Fibroblast of lung (primary cell): ENCODE data around the gene RNF175. TPM values are rescaled to one million over a fixed set of nuclear protein-coding genes. Genes with fewer than 3 reads are reported as not detected.

ENCODE experiments used
- DNase-seq, 2 donors: peaks; one replicate each; pipeline versions ENCODE4 v3.0.0 to v3.0.0-alpha.2; 2010; ENCODE audit warnings: low read depth in 2 of 2
- H2AFZ ChIP-seq: 2 replicates; pipeline ENCODE4 v1.5.1; 2012; ENCODE audit warnings: low read length, control low read depth, inconsistent platforms
- H3K27ac ChIP-seq: 2 replicates; pipeline ENCODE4 v1.5.1; 2011; ENCODE audit warnings: low read length, control low read depth; ENCODE audit not compliant: insufficient read depth
- H3K27me3 ChIP-seq: 2 replicates; pipeline ENCODE4 v1.5.1; 2011; ENCODE audit warnings: mild to moderate bottlenecking, low read length; ENCODE audit not compliant: control insufficient read depth, insufficient read depth
- H3K36me3 ChIP-seq: 2 replicates; pipeline ENCODE4 v1.5.1; 2011; ENCODE audit warnings: low read length; ENCODE audit not compliant: control insufficient read depth, insufficient read depth
- H3K4me1 ChIP-seq: 2 replicates; pipeline ENCODE4 v1.5.1; 2011; ENCODE audit warnings: low read length; ENCODE audit not compliant: control insufficient read depth, insufficient read depth; ENCODE audit errors: extremely low read depth
- H3K4me2 ChIP-seq: 2 replicates; pipeline ENCODE4 v1.5.1; 2011; ENCODE audit warnings: low read length, control low read depth; ENCODE audit not compliant: insufficient read depth; ENCODE audit errors: extremely low read depth
- H3K4me3 ChIP-seq, 4 experiments: fragments of 200-600 bp in 1 of 4; sonication (generic) in 1 of 4; replicated peaks in 1 of 4; 2 replicates each; pipeline ENCODE4 v1.5.1; 2011 to 2016; ENCODE audit warnings: low read length in 4 of 4, low read depth in 3 of 4, mild to moderate bottlenecking in 3 of 4, control low read depth in 2 of 4, inconsistent platforms in 1 of 4, mixed read lengths in 1 of 4; ENCODE audit not compliant: insufficient read depth in 1 of 4; ENCODE audit errors: control extremely low read depth in 1 of 4
- H3K79me2 ChIP-seq: 2 replicates; pipeline ENCODE4 v1.5.1; 2012; ENCODE audit warnings: mild to moderate bottlenecking, low read length, inconsistent platforms; ENCODE audit not compliant: control insufficient read depth, insufficient read depth
- H3K9ac ChIP-seq: 2 replicates; pipeline ENCODE4 v1.5.1; 2011; ENCODE audit warnings: mild to moderate bottlenecking, low read length, control low read depth; ENCODE audit not compliant: insufficient read depth
- H3K9me3 ChIP-seq: 2 replicates; pipeline ENCODE4 v1.5.1; 2012; ENCODE audit warnings: low read depth, low read length; ENCODE audit not compliant: control insufficient read depth, insufficient read depth
- H4K20me1 ChIP-seq: 2 replicates; pipeline ENCODE4 v1.5.1; 2011; ENCODE audit warnings: low read length; ENCODE audit not compliant: control insufficient read depth, insufficient read depth; ENCODE audit errors: extremely low read depth
- EZH2 ChIP-seq: IDR thresholded peaks from 2 replicates; pipeline ENCODE4 v1.5.1; 2012; ENCODE audit warnings: low read length, control low read depth, mild to moderate bottlenecking; ENCODE audit errors: missing control alignments
- polyA plus RNA-seq, 2 donors: library from polyadenylated mRNA; depleted of rRNA in 1 of 2; stranded (reverse) in 1 of 2; unstranded in 1 of 2; fragments of >200 nt; gene quantifications; 2 replicates each; pipeline ENCODE4 v1.2.1, GENCODE V29; 2011 to 2012; ENCODE audit warnings: missing spikeins in 1 of 2
- total RNA-seq: library from RNA; depleted of rRNA; stranded (reverse); fragments of >200 nt; gene quantifications from 2 replicates; pipeline ENCODE4 v1.2.1, GENCODE V29; 2014
- TF ChIP-seq, protein P1 (sequence below), 2 donors: IDR thresholded peaks in 1 of 2; conservative IDR thresholded peaks in 1 of 2; 1 replicate in 1 of 2; 2 replicates in 1 of 2; pipeline ENCODE4 v1.5.1; 2011 to 2012; ENCODE audit warnings: low read length in 2 of 2, control low read depth in 1 of 2, inconsistent platforms in 1 of 2, low read depth in 1 of 2, mild to moderate bottlenecking in 1 of 2

RNF175 gene
- total and polyA plus RNA-seq, 2 donors (not counting 1 experiment from before 2014, with no cell fraction given), result not detected

DNA sequence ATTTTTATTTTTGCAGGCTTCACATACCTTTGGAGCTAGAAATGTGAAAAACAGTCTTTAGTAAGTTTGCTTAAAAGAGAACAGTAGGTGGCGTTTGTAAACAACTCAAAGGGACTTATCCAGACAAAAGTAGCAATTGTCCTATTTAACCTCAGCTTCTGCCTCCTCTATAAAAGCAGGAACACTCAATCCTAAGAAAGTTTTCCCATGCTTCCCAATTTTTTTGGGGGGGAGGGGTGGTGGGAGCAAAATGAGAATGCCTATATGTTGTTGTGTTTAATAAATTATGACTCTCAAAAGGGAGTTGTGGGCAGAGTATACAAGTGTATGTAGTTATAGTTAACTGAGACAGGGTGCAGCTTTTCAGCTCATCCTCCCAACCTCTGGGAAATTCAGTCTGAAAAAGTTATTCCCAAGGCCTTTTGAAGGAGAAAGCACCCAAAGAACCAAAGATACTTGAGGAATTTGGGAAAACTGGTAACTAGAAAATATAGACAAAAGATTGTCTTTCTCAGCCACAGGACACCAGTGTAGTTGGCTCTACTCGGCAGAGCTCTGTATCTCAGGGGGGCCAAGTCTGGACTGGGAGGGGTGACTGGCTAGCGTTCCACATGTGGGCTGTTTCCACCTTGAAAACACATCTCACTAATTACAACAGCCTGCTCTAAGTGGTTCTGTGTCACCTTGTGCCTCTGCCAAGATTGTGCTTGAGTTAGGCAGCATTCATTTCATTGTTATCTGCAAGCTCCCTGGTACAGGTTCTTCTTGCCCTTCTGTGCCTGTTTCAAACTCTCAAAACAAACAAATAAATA lies 26.3 kb upstream of the RNF175 start:
- Histone ChIP-seq H3K27ac (no peak overlapping the region), H3K79me2 (no peaks in the 10 kb centered on the region), H4K20me1 (no peaks in the 10 kb centered on the region), H3K4me1 (no peaks in the 10 kb centered on the region), H3K9ac (no peak overlapping the region), H3K27me3 (peaks cover 33% of the 10 kb centered on the region), H3K4me3 (no peak overlapping the region), H3K4me2 (no peak overlapping the region), H2AFZ (no peak overlapping the region), H3K9me3 (no peaks in the 10 kb centered on the region), H3K36me3 (no peaks in the 10 kb centered on the region)
- DNase-seq, result peak; percentile 23 to 55
- no peak for TF ChIP-seq EZH2
- TF ChIP-seq, protein P1, sequence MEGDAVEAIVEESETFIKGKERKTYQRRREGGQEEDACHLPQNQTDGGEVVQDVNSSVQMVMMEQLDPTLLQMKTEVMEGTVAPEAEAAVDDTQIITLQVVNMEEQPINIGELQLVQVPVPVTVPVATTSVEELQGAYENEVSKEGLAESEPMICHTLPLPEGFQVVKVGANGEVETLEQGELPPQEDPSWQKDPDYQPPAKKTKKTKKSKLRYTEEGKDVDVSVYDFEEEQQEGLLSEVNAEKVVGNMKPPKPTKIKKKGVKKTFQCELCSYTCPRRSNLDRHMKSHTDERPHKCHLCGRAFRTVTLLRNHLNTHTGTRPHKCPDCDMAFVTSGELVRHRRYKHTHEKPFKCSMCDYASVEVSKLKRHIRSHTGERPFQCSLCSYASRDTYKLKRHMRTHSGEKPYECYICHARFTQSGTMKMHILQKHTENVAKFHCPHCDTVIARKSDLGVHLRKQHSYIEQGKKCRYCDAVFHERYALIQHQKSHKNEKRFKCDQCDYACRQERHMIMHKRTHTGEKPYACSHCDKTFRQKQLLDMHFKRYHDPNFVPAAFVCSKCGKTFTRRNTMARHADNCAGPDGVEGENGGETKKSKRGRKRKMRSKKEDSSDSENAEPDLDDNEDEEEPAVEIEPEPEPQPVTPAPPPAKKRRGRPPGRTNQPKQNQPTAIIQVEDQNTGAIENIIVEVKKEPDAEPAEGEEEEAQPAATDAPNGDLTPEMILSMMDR (conservative IDR thresholded peaks at IDR 0.05 in 1 of 2, IDR thresholded peaks at IDR 0.05 in 1 of 2; ENCODE audit: low read depth in 1 of 2, low read length in 2 of 2), result peak; percentile 24 to 49

DNA sequence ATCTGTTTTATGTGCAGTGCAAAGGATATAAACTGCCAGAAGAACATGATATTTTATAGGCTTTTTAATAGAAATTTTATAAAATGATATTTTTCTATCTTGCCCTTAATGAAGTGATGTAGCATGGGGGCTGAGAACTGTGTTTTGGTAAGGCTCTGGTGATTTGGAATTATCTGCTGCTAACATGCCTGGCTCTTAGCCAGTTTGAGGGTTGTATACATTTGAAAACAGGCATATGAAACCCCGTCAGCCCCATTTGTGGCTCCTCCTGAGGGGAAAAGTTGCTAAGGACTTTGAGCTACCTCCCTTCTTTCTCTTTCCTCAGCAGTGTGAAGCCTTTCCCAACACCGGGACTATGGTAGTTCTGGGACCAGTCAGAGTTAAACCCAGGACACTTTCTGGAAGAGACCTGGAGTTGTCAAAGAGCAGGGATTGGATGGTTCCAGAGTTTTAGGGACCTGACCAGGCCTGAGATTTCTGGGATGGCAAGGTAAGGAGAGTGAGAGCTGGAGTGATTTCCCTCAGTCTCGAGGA lies 24.4 kb upstream of the RNF175 start:
- DNase-seq, result no peak
- Histone ChIP-seq H3K27me3 (peaks cover 25% of the 10 kb centered on the region), H3K27ac (no peak overlapping the region), H3K36me3 (no peaks in the 10 kb centered on the region), H3K79me2 (no peaks in the 10 kb centered on the region), H3K9me3 (no peaks in the 10 kb centered on the region), H3K4me1 (no peaks in the 10 kb centered on the region), H2AFZ (no peak overlapping the region), H4K20me1 (no peaks in the 10 kb centered on the region), H3K4me3 (no peak overlapping the region), H3K4me2 (no peak overlapping the region), H3K9ac (no peak overlapping the region)
- TF ChIP-seq, protein P1 (conservative IDR thresholded peaks at IDR 0.05 in 1 of 2, IDR thresholded peaks at IDR 0.05 in 1 of 2; ENCODE audit: low read depth in 1 of 2, low read length in 2 of 2), result no peak
- no peak for TF ChIP-seq EZH2

DNA sequence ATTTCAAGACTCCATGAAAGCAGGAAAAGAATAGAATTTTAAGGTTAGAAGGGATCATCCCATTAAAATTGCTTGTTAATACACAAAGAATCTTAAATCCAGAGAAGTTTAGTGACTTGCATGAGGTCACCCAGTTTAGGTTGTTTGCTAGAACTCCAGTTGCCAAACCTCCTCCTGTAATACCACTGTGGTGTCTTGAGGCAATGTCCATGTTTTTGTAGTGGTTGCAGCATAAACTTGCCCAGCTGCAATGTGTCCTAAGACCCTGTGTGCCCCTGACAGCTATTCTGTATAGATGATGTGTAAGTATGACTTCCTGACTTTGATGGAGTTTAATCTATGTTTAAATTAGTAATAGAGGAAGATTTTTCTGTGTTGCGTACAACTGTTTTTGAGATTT lies 22.8 kb upstream of the RNF175 start:
- TF ChIP-seq, protein P1 (conservative IDR thresholded peaks at IDR 0.05 in 1 of 2, IDR thresholded peaks at IDR 0.05 in 1 of 2; ENCODE audit: low read depth in 1 of 2, low read length in 2 of 2), result no peak
- no peak for TF ChIP-seq EZH2
- no peaks in the 10 kb centered on the region for H3K4me1 ChIP-seq
- peak in 1 of 2 donors; percentile 42 for DNase-seq

More for the DNA sequence above, 22.8 kb upstream of the RNF175 start:
- Histone ChIP-seq H3K27me3 (peaks cover 9% of the 10 kb centered on the region), H4K20me1 (no peaks in the 10 kb centered on the region), H3K27ac (no peak overlapping the region), H3K36me3 (no peaks in the 10 kb centered on the region), H3K4me2 (no peak overlapping the region), H3K79me2 (no peaks in the 10 kb centered on the region), H3K9me3 (no peaks in the 10 kb centered on the region), H3K9ac (no peak overlapping the region), H3K4me3 (no peak overlapping the region), H2AFZ (no peak overlapping the region)
